Trophoblast cell (in vitro differentiated cells and primary cell): ENCODE data around the gene TIMP4.

Source experiments
- DNase-seq, 2 donors: peaks; one replicate each; pipeline ENCODE4 v3.0.0-alpha.2; 2016
- H2AFZ ChIP-seq: 2 replicates; pipeline ENCODE4 v1.6.1; 2013; ENCODE audit warnings: low read length, moderate library complexity, mild to moderate bottlenecking; ENCODE audit not compliant: insufficient read depth, poor library complexity
- H2AK5ac ChIP-seq: 2 replicates; pipeline ENCODE4 v1.6.1; 2013; ENCODE audit warnings: mild to moderate bottlenecking, low read length
- H2BK120ac ChIP-seq: 2 replicates; pipeline ENCODE4 v1.6.1; 2013; ENCODE audit warnings: low read length, mild to moderate bottlenecking, moderate library complexity; ENCODE audit not compliant: insufficient read depth, poor library complexity
- H2BK12ac ChIP-seq: 2 replicates; pipeline ENCODE4 v1.6.1; 2013; ENCODE audit warnings: mild to moderate bottlenecking, low read length, moderate library complexity
- H2BK5ac ChIP-seq: 2 replicates; pipeline ENCODE4 v1.6.1; 2013; ENCODE audit warnings: low read length, low read depth, moderate library complexity, mild to moderate bottlenecking; ENCODE audit not compliant: poor library complexity
- H3K14ac ChIP-seq: 2 replicates; pipeline ENCODE4 v1.6.1; 2013; ENCODE audit warnings: mild to moderate bottlenecking, low read length
- H3K18ac ChIP-seq: 2 replicates; pipeline ENCODE4 v1.6.1; 2013; ENCODE audit warnings: mild to moderate bottlenecking, low read length
- H3K23ac ChIP-seq: 2 replicates; pipeline ENCODE4 v1.6.1; 2013; ENCODE audit warnings: low read length
- H3K27ac ChIP-seq: 2 replicates; pipeline ENCODE4 v1.5.1; 2013; ENCODE audit warnings: low read depth, mild to moderate bottlenecking, inconsistent platforms, low read length, moderate library complexity
- H3K27me3 ChIP-seq: 2 replicates; pipeline ENCODE4 v1.6.1; 2013; ENCODE audit warnings: inconsistent platforms, mild to moderate bottlenecking, low read length, moderate library complexity; ENCODE audit not compliant: insufficient read depth
- H3K36me3 ChIP-seq, 2 experiments: 1 replicate in 1 of 2; 2 replicates in 1 of 2; pipeline ENCODE4 v1.6.1; 2013; ENCODE audit warnings: low read length in 2 of 2, mild to moderate bottlenecking in 2 of 2, moderate library complexity in 1 of 2; ENCODE audit not compliant: insufficient read depth in 2 of 2, control insufficient read depth in 1 of 2
- H3K4ac ChIP-seq: 2 replicates; pipeline ENCODE4 v1.6.1; 2013; ENCODE audit warnings: low read depth, mild to moderate bottlenecking, low read length, moderate library complexity
- H3K4me1 ChIP-seq, 2 experiments: 1 replicate in 1 of 2; 2 replicates in 1 of 2; pipeline ENCODE4 v1.6.1; 2013; ENCODE audit warnings: low read length in 2 of 2, mild to moderate bottlenecking in 2 of 2, moderate library complexity in 1 of 2; ENCODE audit not compliant: insufficient read depth in 2 of 2, control insufficient read depth in 1 of 2
- H3K4me2 ChIP-seq: 2 replicates; pipeline ENCODE4 v1.6.1; 2013; ENCODE audit warnings: inconsistent platforms, mild to moderate bottlenecking, low read length, moderate library complexity
- H3K4me3 ChIP-seq: 2 replicates; pipeline ENCODE4 v1.5.1; 2013; ENCODE audit warnings: mild to moderate bottlenecking, low read depth, low read length, inconsistent platforms
- H3K79me1 ChIP-seq: one replicate; pipeline ENCODE4 v1.6.1; 2013; ENCODE audit warnings: low read length
- H3K79me2 ChIP-seq: 2 replicates; pipeline ENCODE4 v1.6.1; 2013; ENCODE audit warnings: low read length, mild to moderate bottlenecking; ENCODE audit not compliant: control insufficient read depth, insufficient read depth, poor library complexity
- H3K9ac ChIP-seq: 2 replicates; pipeline ENCODE4 v1.6.1; 2013; ENCODE audit warnings: mild to moderate bottlenecking, low read length
- H3K9me3 ChIP-seq: 2 replicates; pipeline ENCODE4 v1.6.1; 2013; ENCODE audit warnings: low read depth, mild to moderate bottlenecking, control low read depth, inconsistent platforms, low read length; ENCODE audit not compliant: insufficient read depth
- H4K12ac ChIP-seq: 2 replicates; pipeline ENCODE4 v1.6.1; 2013; ENCODE audit warnings: low read depth, mild to moderate bottlenecking, low read length, moderate library complexity
- H4K8ac ChIP-seq: 2 replicates; pipeline ENCODE4 v1.6.1; 2013; ENCODE audit warnings: low read depth, mild to moderate bottlenecking, low read length, moderate library complexity
- H4K91ac ChIP-seq: one replicate; pipeline ENCODE4 v1.6.1; 2013; ENCODE audit warnings: low read depth, mild to moderate bottlenecking, low read length, moderate library complexity
- whole genome bisulfite sequencing: extraction: QIAGEN DNeasy Blood & Tissue Kit; methylation state at CpG from one replicate; pipeline ENCODE4 v1.1.7; 2013; ENCODE audit warnings: missing lambda C conversion rate; ENCODE audit not compliant: insufficient read length, insufficient coverage; ENCODE audit errors: extremely low coverage; 5-methylcytosine and 5-hydroxymethylcytosine counted together

TIMP4 gene

DNA sequence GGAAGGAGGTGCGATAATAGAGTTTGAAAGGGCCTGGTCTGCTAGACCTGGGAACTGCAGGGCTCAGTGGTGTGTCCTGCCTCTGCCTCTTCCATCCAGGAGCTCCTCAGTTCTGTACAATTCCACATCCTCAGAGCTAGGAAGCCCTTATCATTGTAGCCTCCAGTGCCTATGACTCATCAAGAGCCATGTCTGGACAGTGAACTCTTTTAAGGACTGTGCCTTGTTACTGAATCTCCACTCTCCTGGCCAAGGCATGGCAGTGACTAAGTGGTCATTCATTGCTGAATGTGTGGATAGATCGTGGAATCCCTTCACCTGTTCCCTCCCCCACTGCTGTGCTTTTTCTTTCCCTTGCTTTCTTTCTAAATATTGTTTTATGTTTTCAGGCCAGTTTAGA, 2.9 kb downstream of the TIMP4 start:
- Histone ChIP-seq H3K9ac (no peak overlapping the region), H3K4me1 (peaks cover 24 to 27% of the 10 kb centered on the region in 2 experiments), H3K79me2 (no peaks in the 10 kb centered on the region), H3K4ac (peak overlapping the region; percentile 2), H4K12ac (no peak overlapping the region), H3K79me1 (peaks cover 10% of the 10 kb centered on the region), H2AFZ (no peak overlapping the region), H3K9me3 (no peaks in the 10 kb centered on the region), H2BK5ac (peak overlapping the region; percentile 22), H3K4me3 (no peak overlapping the region), H3K4me2 (no peak overlapping the region), H3K18ac (no peak overlapping the region), H3K27me3 (no peaks in the 10 kb centered on the region), H3K27ac (peak overlapping the region; percentile 56), H2BK12ac (peak overlapping the region; percentile 78), H4K8ac (peak overlapping the region; percentile 19), H3K36me3 (no peaks in the 10 kb centered on the region), H2BK120ac (peak overlapping the region; percentile 37), H3K14ac (peak overlapping the region; percentile 60), H4K91ac (peak overlapping the region; percentile 11), H3K23ac (no peak overlapping the region), H2AK5ac (peak overlapping the region; percentile 13)
- peak; percentile 80 to 85 for DNase-seq
- no CpG with 5 or more reads among the region's 2 CpGs for WGBS

DNA sequence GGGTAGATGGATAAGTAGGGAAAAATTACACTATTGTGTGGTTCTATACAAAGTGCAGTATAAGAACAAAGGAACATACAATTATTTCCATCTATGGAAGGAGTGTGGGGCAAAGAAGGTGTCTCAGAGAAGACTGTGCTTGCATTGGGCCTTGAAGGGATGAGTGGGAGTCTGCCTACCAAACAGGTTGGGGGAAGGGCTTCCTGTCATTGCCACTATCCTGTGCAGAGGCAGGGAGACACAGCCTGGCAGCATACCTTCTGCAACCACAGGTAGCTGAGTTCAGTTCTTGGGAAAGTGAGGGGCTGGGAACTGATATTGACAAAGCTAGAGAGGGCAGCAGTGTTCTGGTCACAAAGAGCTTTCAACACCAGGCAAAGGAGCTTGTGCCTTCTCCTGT, 3.4 kb downstream of the TIMP4 start:
- DNase-seq = no peak
- H3K14ac ChIP-seq = no peak overlapping the region
- peaks cover 10% of the 10 kb centered on the region for H3K79me1 ChIP-seq
- H2AFZ ChIP-seq = no peak overlapping the region
- no peak overlapping the region for H3K23ac ChIP-seq
- H2BK120ac ChIP-seq = peak overlapping the region; percentile 37
- peaks cover 24 to 27% of the 10 kb centered on the region in 2 experiments for H3K4me1 ChIP-seq
- H3K4ac ChIP-seq = peak overlapping the region; percentile 2
- no peaks in the 10 kb centered on the region for H3K27me3 ChIP-seq
- no peaks in the 10 kb centered on the region for H3K79me2 ChIP-seq
- no peak overlapping the region for H3K9ac ChIP-seq
- no peaks in the 10 kb centered on the region for H3K9me3 ChIP-seq
- peak overlapping the region; percentile 56 for H3K27ac ChIP-seq
- H3K36me3 ChIP-seq = no peaks in the 10 kb centered on the region
- peak overlapping the region; percentile 11 for H4K91ac ChIP-seq
- peak overlapping the region; percentile 78 for H2BK12ac ChIP-seq
- peak overlapping the region; percentile 13 for H2AK5ac ChIP-seq
- H3K4me3 ChIP-seq = no peak overlapping the region
- H3K18ac ChIP-seq = peak overlapping the region; percentile 8
- H3K4me2 ChIP-seq = no peak overlapping the region
- peak overlapping the region; percentile 22 for H2BK5ac ChIP-seq
- no peak overlapping the region for H4K12ac ChIP-seq
- no peak overlapping the region for H4K8ac ChIP-seq

DNA sequence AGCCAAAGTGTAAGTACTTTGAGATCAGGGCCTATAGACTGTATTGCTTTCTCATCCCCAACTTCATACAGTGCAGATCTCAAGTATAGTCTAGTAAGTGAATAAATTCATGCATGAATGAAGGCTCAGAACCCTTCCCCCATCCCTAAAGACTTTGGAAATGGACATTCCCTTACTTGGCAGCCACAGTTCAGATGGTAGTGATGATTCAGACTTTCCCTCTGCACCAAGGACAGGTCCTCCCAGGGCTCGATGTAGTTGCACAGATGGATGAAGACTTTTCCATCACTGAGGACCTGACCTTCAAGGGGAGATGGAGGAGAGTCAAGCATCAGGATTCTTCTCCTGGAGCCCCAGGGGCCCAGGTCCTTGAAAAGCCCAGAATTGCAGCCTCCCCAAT, 4.6 kb downstream of the TIMP4 start:
- Histone ChIP-seq H3K27me3 (no peaks in the 10 kb centered on the region), H3K18ac (no peak overlapping the region)

DNA sequence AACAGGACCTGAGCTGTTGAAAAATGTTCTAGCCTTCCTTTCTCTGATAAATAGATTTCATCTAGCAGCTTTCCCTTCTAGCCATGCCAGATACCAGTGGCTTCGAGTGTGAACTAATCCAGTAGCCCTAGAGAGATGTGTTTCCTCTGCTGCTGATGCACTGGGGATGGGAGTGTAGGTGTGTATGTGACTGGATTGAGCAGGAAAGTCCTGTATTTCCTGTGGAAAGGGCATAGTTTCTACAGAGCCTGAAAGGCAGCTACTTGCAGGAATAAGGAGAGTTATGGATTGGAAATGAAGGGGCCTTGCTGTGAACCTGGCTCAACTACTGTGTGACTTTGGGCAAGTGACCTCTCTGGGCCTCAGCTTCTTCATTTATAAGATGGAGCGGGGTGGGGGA, 8.6 kb downstream of the TIMP4 start:
- Histone ChIP-seq H3K4me3 (no peak overlapping the region), H2BK12ac (no peak overlapping the region), H3K18ac (no peak overlapping the region), H3K9me3 (no peaks in the 10 kb centered on the region), H3K27ac (no peak overlapping the region), H3K79me2 (no peaks in the 10 kb centered on the region), H3K14ac (no peak overlapping the region), H3K23ac (no peak overlapping the region), H3K4me1 (no peaks in the 10 kb centered on the region), H3K9ac (no peak overlapping the region), H3K36me3 (no peaks in the 10 kb centered on the region), H2BK120ac (no peak overlapping the region), H4K12ac (no peak overlapping the region), H2AFZ (no peak overlapping the region), H3K27me3 (no peaks in the 10 kb centered on the region), H4K91ac (no peak overlapping the region), H4K8ac (no peak overlapping the region), H2AK5ac (no peak overlapping the region), H3K4me2 (no peak overlapping the region), H3K4ac (no peak overlapping the region), H3K79me1 (no peaks in the 10 kb centered on the region), H2BK5ac (no peak overlapping the region)
- WGBS = no CpG with 5 or more reads among the region's 2 CpGs
- DNase-seq = no peak

More for the DNA sequence above, 4.6 kb downstream of the TIMP4 start:
- Histone ChIP-seq H3K4me2 (no peak overlapping the region), H2AFZ (no peak overlapping the region), H3K23ac (no peak overlapping the region), H3K4me3 (no peak overlapping the region), H3K14ac (no peak overlapping the region), H3K4me1 (peaks cover 21 to 23% of the 10 kb centered on the region in 2 experiments), H3K36me3 (no peaks in the 10 kb centered on the region), H2AK5ac (no peak overlapping the region), H3K79me2 (no peaks in the 10 kb centered on the region), H4K12ac (no peak overlapping the region), H3K27ac (no peak overlapping the region), H4K91ac (no peak overlapping the region), H3K4ac (no peak overlapping the region), H4K8ac (no peak overlapping the region), H3K9me3 (no peaks in the 10 kb centered on the region), H3K9ac (no peak overlapping the region), H3K79me1 (peaks cover 10% of the 10 kb centered on the region), H2BK5ac (no peak overlapping the region), H2BK12ac (no peak overlapping the region), H2BK120ac (no peak overlapping the region)
- DNase-seq = no peak
- WGBS = no CpG with 5 or more reads among the region's 1 CpG
